SK-N-SH (cell line): Measurements from ENCODE around the gene CMC2. TPM values are rescaled to one million over a fixed set of nuclear protein-coding genes. Genes with fewer than 3 reads are reported as not detected.

Source experiments
- CTCF ChIA-PET: fragments of 300-600, 350-600 bp; formaldehyde crosslinking; extraction: SDS; loops from one replicate; lab custom pipeline; 2021; lab: Yijun Ruan, JAX
- POLR2A ChIA-PET: fragments of 350-600 bp; sonication (Branson Sonifier 250); formaldehyde crosslinking; extraction: SDS; loops from one replicate; lab custom pipeline; 2020; ENCODE audit warnings: antibody characterized with exemption, inconsistent platforms; lab: Yijun Ruan, JAX
- DNase-seq: peaks from one replicate; pipeline ENCODE4 v3.0.0; 2012
- H2AFZ ChIP-seq: fragments of 200-600 bp; sonication (generic); 2 replicates; pipeline ENCODE4 v1.8.1; 2016; ENCODE audit warnings: antibody characterized with exemption, mild to moderate bottlenecking, low read depth
- H3F3A ChIP-seq: fragments of 200-600 bp; sonication (generic); replicated peaks from 2 replicates; pipeline ENCODE3; 2016; ENCODE audit warnings: antibody characterized with exemption, mild to moderate bottlenecking; ENCODE audit not compliant: insufficient read depth
- H3K27ac ChIP-seq, 2 experiments: fragments of 200-500 bp in 1 of 2; fragments of 200-600 bp in 1 of 2; sonication (Bioruptor generic) in 1 of 2; sonication (generic), shearing (Covaris generic) in 1 of 2; 2 replicates each; pipeline versions ENCODE4 v1.5.1 to v1.6.1; 2014 to 2016; ENCODE audit warnings: low read depth in 2 of 2, inconsistent platforms in 1 of 2, low read length in 1 of 2, mild to moderate bottlenecking in 1 of 2, mixed read lengths in 1 of 2
- H3K27me3 ChIP-seq: fragments of 200-600 bp; sonication (generic), shearing (Covaris generic); 2 replicates; pipeline ENCODE4 v1.6.1; 2016; ENCODE audit warnings: mixed run types; ENCODE audit not compliant: insufficient read depth
- H3K36me3 ChIP-seq, 2 experiments: fragments of 200-500 bp in 1 of 2; fragments of 200-600 bp in 1 of 2; sonication (Bioruptor generic) in 1 of 2; sonication (generic) in 1 of 2; replicated peaks in 1 of 2; 2 replicates each; pipeline versions ENCODE3 to v1.5.1; 2014 to 2016; ENCODE audit warnings: low read length in 1 of 2, mild to moderate bottlenecking in 1 of 2; ENCODE audit not compliant: insufficient read depth in 2 of 2, control insufficient read depth in 1 of 2
- H3K4me1 ChIP-seq, 2 experiments: fragments of 200-500 bp in 1 of 2; fragments of 200-600 bp in 1 of 2; sonication (Bioruptor generic) in 1 of 2; sonication (generic), shearing (Covaris generic) in 1 of 2; 2 replicates each; pipeline versions ENCODE4 v1.5.1 to v1.6.1; 2014 to 2016; ENCODE audit warnings: low read depth in 1 of 2, low read length in 1 of 2, mixed run types in 1 of 2; ENCODE audit not compliant: insufficient read depth in 2 of 2, control insufficient read depth in 1 of 2
- H3K4me2 ChIP-seq: fragments of 200-600 bp; sonication (generic), shearing (Covaris generic); 2 replicates; pipeline ENCODE4 v1.6.1; 2017; ENCODE audit warnings: mixed run types
- H3K4me3 ChIP-seq, 2 experiments: fragments of 200-500 bp in 1 of 2; fragments of 200-600 bp in 1 of 2; sonication (Bioruptor generic) in 1 of 2; sonication (generic), shearing (Covaris generic) in 1 of 2; 2 replicates each; pipeline versions ENCODE4 v1.5.1 to v1.8.1; 2014 to 2016; ENCODE audit warnings: low read depth in 2 of 2, inconsistent platforms in 1 of 2, low read length in 1 of 2, mild to moderate bottlenecking in 1 of 2, mixed read lengths in 1 of 2, moderate library complexity in 1 of 2
- H3K79me2 ChIP-seq: fragments of 200-600 bp; sonication (generic); 2 replicates; pipeline ENCODE4 v1.8.1; 2017; ENCODE audit warnings: mild to moderate bottlenecking; ENCODE audit not compliant: insufficient read depth
- H3K9ac ChIP-seq: fragments of 200-600 bp; sonication (generic); 2 replicates; pipeline ENCODE4 v1.6.1; 2017; ENCODE audit warnings: mixed run types
- H3K9me2 ChIP-seq: fragments of 200-600 bp; sonication (generic); 2 replicates; pipeline ENCODE4 v1.6.1; 2017; ENCODE audit warnings: mixed run types
- H3K9me3 ChIP-seq: fragments of 200-600 bp; sonication (generic); 2 replicates; pipeline ENCODE4 v1.6.1; 2017; ENCODE audit warnings: mixed run types, mild to moderate bottlenecking, moderate library complexity
- H4K20me1 ChIP-seq: fragments of 200-600 bp; sonication (generic); 2 replicates; pipeline ENCODE4 v1.6.1; 2017; ENCODE audit warnings: mild to moderate bottlenecking, mixed run types; ENCODE audit not compliant: insufficient read depth
- CHD2 ChIP-seq: fragments of 150-350 bp; IDR thresholded peaks from 2 replicates; pipeline ENCODE4 v1.6.1; 2018; ENCODE audit warnings: low read length; ENCODE audit not compliant: partially characterized antibody
- CTCF ChIP-seq: fragments of 200-600 bp; sonication (generic); IDR thresholded peaks from 2 replicates; pipeline ENCODE4 v1.6.1; 2017; ENCODE audit warnings: antibody characterized with exemption, mild to moderate bottlenecking, moderate library complexity
- ELF1 ChIP-seq: IDR thresholded peaks from 2 replicates; pipeline ENCODE4 v1.4.0; 2012
- EP300 ChIP-seq, 2 experiments: IDR thresholded peaks; 2 replicates each; pipeline versions ENCODE4 v1.4.0 to v1.6.1; 2012; ENCODE audit warnings: borderline replicate concordance in 1 of 2, low read depth in 1 of 2, low read length in 1 of 2
- FOXM1 ChIP-seq: IDR thresholded peaks from 2 replicates; pipeline ENCODE4 v1.4.0; 2012; ENCODE audit warnings: low read depth, mild to moderate bottlenecking
- JUND ChIP-seq: IDR thresholded peaks from 2 replicates; pipeline ENCODE4 v1.4.0; 2012
- MEF2A ChIP-seq: IDR thresholded peaks from 2 replicates; pipeline ENCODE4 v1.4.0; 2012; ENCODE audit warnings: low read depth, borderline replicate concordance
- MXI1 ChIP-seq: IDR thresholded peaks from 2 replicates; pipeline ENCODE4 v1.6.1; 2012; ENCODE audit warnings: mild to moderate bottlenecking, low read depth, low read length, improper control_type of control experiment
- NFIC ChIP-seq: IDR thresholded peaks from 2 replicates; pipeline ENCODE4 v1.4.0; 2012; ENCODE audit warnings: borderline replicate concordance
- RAD21 ChIP-seq: IDR thresholded peaks from 2 replicates; pipeline ENCODE4 v1.6.1; 2012; ENCODE audit warnings: mild to moderate bottlenecking, low read length
- RFX5 ChIP-seq: IDR thresholded peaks from 2 replicates; pipeline ENCODE4 v1.6.1; 2012; ENCODE audit warnings: mild to moderate bottlenecking, improper control_type of control experiment, low read length
- RXRA ChIP-seq: IDR thresholded peaks from 2 replicates; pipeline ENCODE4 v1.4.0; 2012; ENCODE audit warnings: low read depth, mild to moderate bottlenecking, borderline replicate concordance
- SIN3A ChIP-seq: IDR thresholded peaks from 2 replicates; pipeline ENCODE4 v1.6.1; 2012; ENCODE audit warnings: low read depth, mild to moderate bottlenecking, low read length, moderate library complexity, borderline replicate concordance
- TCF12 ChIP-seq: IDR thresholded peaks from 2 replicates; pipeline ENCODE4 v1.4.0; 2012
- TEAD4 ChIP-seq: IDR thresholded peaks from 2 replicates; pipeline ENCODE4 v1.4.0; 2012; ENCODE audit warnings: mild to moderate bottlenecking, borderline replicate concordance; ENCODE audit not compliant: insufficient read depth
- USF1 ChIP-seq: IDR thresholded peaks from 2 replicates; pipeline ENCODE4 v1.4.0; 2012; ENCODE audit warnings: low read depth, borderline replicate concordance
- USF2 ChIP-seq: fragments of 150-350 bp; IDR thresholded peaks from 2 replicates; pipeline ENCODE4 v1.6.1; 2017; ENCODE audit warnings: antibody characterized with exemption, low read length, low read depth, borderline replicate concordance
- YY1 ChIP-seq: IDR thresholded peaks from 2 replicates; pipeline ENCODE4 v1.4.0; 2012; ENCODE audit warnings: low read depth, mild to moderate bottlenecking
- WGBS: methylation state at CpG from one replicate; pipeline ENCODE4 v1.1.6; 2017; ENCODE audit warnings: low lambda C conversion rate; 5-methylcytosine and 5-hydroxymethylcytosine counted together
- polyA plus RNA-seq, 3 experiments: library from polyadenylated mRNA; depleted of rRNA; stranded (reverse); fragments of >200 nt; gene quantifications; 2 replicates each; pipeline ENCODE4 v1.2.3, GENCODE V29; 2012
- TF ChIP-seq, protein P1 (sequence below): IDR thresholded peaks from 2 replicates; pipeline ENCODE4 v1.6.1; 2012; ENCODE audit warnings: mild to moderate bottlenecking, low read depth, low read length, moderate library complexity
- TF ChIP-seq, protein P2 (sequence below): IDR thresholded peaks from 2 replicates; pipeline ENCODE4 v1.4.0; 2012; ENCODE audit warnings: low read depth, borderline replicate concordance

Gene CMC2
- polyA plus RNA-seq, 1 of the 3 experiments (the other 2 are of a cell fraction), result 135 TPM

DNA sequence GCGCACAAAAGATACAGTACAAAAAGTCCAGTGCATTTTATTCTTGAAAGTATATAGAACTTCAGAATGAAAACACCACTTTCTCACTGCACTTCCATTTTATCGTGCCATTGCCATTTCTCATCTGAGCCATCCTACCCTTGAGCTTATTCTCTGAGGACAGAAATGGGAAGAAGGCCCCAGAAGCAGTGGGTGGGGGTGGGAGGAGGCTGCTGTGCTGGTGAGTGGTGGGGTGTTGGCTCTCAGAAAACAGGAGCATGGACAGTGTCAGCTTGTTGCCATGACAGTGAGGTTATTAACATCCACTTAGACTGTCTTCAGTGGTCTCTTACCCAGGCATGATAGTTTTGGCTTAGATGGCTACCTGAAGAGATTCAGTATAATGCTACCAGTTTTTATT is 33.4 kb upstream of the CMC2 start:
- no peak overlapping the region for H3K4me2 ChIP-seq

More for the DNA sequence above, 33.4 kb upstream of the CMC2 start:
- CTCF ChIA-PET, result interaction anchor here (0.9 kb wide), 1 partner anchor 13 kb away, joined by 3 read pairs; no protein-coding TSS in a partner anchor
- H3K9me2 ChIP-seq, result no peaks in the 10 kb centered on the region
- POLR2A ChIA-PET, result no interaction called here
- peaks cover 50% of the 10 kb centered on the region for H3K79me2 ChIP-seq
- no peak for DNase-seq
- H4K20me1 ChIP-seq, result peaks cover 9% of the 10 kb centered on the region; the same call in 1 of the 2 replicates
- H3F3A ChIP-seq, result peaks cover 7% of the 10 kb centered on the region
- H3K4me1 ChIP-seq, result peaks cover 0 to 13% of the 10 kb centered on the region in 2 experiments; a peak in 2 of 4 replicates
- H3K9ac ChIP-seq, result no peak overlapping the region
- H3K27me3 ChIP-seq, result no peaks in the 10 kb centered on the region
- H3K27ac ChIP-seq, result no peak overlapping the region; a peak in 1 of 4 replicates
- WGBS, result 100% methylated on average over 2 of the region's 2 CpGs
- no peak for TF ChIP-seq SIN3A
- no peak for TF ChIP-seq TCF12
- no peak for TF ChIP-seq EP300 (IDR thresholded peaks at IDR 0.05; ENCODE audit: borderline replicate concordance in 1 of 2, low read depth in 1 of 2, low read length in 1 of 2)
- no peak for TF ChIP-seq ELF1
- no peak for TF ChIP-seq JUND
- TF ChIP-seq MXI1, result no peak
- no peak for TF ChIP-seq MEF2A
- TF ChIP-seq RFX5, result no peak
- TF ChIP-seq USF1, result no peak
- TF ChIP-seq, protein P1, sequence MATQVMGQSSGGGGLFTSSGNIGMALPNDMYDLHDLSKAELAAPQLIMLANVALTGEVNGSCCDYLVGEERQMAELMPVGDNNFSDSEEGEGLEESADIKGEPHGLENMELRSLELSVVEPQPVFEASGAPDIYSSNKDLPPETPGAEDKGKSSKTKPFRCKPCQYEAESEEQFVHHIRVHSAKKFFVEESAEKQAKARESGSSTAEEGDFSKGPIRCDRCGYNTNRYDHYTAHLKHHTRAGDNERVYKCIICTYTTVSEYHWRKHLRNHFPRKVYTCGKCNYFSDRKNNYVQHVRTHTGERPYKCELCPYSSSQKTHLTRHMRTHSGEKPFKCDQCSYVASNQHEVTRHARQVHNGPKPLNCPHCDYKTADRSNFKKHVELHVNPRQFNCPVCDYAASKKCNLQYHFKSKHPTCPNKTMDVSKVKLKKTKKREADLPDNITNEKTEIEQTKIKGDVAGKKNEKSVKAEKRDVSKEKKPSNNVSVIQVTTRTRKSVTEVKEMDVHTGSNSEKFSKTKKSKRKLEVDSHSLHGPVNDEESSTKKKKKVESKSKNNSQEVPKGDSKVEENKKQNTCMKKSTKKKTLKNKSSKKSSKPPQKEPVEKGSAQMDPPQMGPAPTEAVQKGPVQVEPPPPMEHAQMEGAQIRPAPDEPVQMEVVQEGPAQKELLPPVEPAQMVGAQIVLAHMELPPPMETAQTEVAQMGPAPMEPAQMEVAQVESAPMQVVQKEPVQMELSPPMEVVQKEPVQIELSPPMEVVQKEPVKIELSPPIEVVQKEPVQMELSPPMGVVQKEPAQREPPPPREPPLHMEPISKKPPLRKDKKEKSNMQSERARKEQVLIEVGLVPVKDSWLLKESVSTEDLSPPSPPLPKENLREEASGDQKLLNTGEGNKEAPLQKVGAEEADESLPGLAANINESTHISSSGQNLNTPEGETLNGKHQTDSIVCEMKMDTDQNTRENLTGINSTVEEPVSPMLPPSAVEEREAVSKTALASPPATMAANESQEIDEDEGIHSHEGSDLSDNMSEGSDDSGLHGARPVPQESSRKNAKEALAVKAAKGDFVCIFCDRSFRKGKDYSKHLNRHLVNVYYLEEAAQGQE, result no peak
- TF ChIP-seq CTCF, result no peak
- no peak for TF ChIP-seq NFIC
- no peak for TF ChIP-seq RAD21
- TF ChIP-seq FOXM1, result no peak
- TF ChIP-seq YY1, result no peak
- TF ChIP-seq USF2, result no peak
- TF ChIP-seq CHD2, result no peak
- no peak for TF ChIP-seq TEAD4
- TF ChIP-seq, protein P2, sequence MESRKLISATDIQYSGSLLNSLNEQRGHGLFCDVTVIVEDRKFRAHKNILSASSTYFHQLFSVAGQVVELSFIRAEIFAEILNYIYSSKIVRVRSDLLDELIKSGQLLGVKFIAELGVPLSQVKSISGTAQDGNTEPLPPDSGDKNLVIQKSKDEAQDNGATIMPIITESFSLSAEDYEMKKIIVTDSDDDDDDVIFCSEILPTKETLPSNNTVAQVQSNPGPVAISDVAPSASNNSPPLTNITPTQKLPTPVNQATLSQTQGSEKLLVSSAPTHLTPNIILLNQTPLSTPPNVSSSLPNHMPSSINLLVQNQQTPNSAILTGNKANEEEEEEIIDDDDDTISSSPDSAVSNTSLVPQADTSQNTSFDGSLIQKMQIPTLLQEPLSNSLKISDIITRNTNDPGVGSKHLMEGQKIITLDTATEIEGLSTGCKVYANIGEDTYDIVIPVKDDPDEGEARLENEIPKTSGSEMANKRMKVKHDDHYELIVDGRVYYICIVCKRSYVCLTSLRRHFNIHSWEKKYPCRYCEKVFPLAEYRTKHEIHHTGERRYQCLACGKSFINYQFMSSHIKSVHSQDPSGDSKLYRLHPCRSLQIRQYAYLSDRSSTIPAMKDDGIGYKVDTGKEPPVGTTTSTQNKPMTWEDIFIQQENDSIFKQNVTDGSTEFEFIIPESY, result no peak
- TF ChIP-seq RXRA, result no peak
- H3K9me3 ChIP-seq, result no peaks in the 10 kb centered on the region
- no peak overlapping the region for H3K4me3 ChIP-seq
- peaks cover 30 to 58% of the 10 kb centered on the region in 2 experiments for H3K36me3 ChIP-seq
- H2AFZ ChIP-seq, result no peak overlapping the region
